Mammary epithelial cell (primary cell): ENCODE data around the gene PTPRJ.

Experiments used
- CTCF ChIP-seq, 2 donors: IDR thresholded peaks in 1 of 2; conservative IDR thresholded peaks in 1 of 2; 2 replicates each; pipeline ENCODE4 v1.5.1; 2011 to 2012; ENCODE audit warnings: inconsistent platforms in 2 of 2, low read length in 2 of 2, mild to moderate bottlenecking in 2 of 2, control low read depth in 1 of 2, low read depth in 1 of 2; ENCODE audit not compliant: insufficient read depth in 1 of 2; ENCODE audit errors: extremely low read depth in 1 of 2
- EZH2 ChIP-seq: IDR thresholded peaks from 2 replicates; pipeline ENCODE4 v1.6.1; 2012; ENCODE audit warnings: low read length, inconsistent platforms, borderline replicate concordance

- TF ChIP-seq CTCF (conservative IDR thresholded peaks at IDR 0.05 in 1 of 2, IDR thresholded peaks at IDR 0.05 in 1 of 2; ENCODE audit: extremely low read depth in 1 of 2, insufficient read depth in 1 of 2, low read depth in 1 of 2, low read length in 2 of 2) (no peak), EZH2 (no peak)
These were observed 229.7 kb downstream of the PTPRJ start for GRCh38 chr11:48210052-48210451.
